Naive thymus-derived CD4-positive, alpha-beta T cell (primary cell): Measurements from ENCODE around the gene RAD51D. TPM values are rescaled to one million over a fixed set of nuclear protein-coding genes. Genes with fewer than 3 reads are reported as not detected.
A peak's percentile ranks its signal among the peaks of the same experiment; 100 is the strongest.

ENCODE experiments used
- ATAC-seq: fragments of 150-1000 bp; cut with Tn5 transposase; 2 replicates; pipeline ENCODE4 v1.10.0; 2021; ENCODE audit warnings: mild to moderate bottlenecking, moderate library complexity
- CTCF ChIA-PET: fragments of 350-600 bp; sonication (Branson Sonifier 250); formaldehyde crosslinking; loops from one replicate; lab custom pipeline; 2021; ENCODE audit warnings: antibody characterized with exemption; lab: Charles Lee
- POLR2A ChIA-PET: fragments of 350-600 bp; sonication (Branson Sonifier 250); formaldehyde crosslinking; loops from one replicate; lab custom pipeline; 2021; ENCODE audit warnings: antibody characterized with exemption, inconsistent platforms; lab: Charles Lee
- DNase-seq, 9 donors: peaks; one replicate each; pipeline versions ENCODE4 v3.0.0 to v3.0.0-alpha.2; 2020 to 2022; ENCODE audit warnings: mixed read lengths in 1 of 9
- H3K27ac ChIP-seq: one replicate; pipeline ENCODE4 v1.7.0; 2013; ENCODE audit warnings: mild to moderate bottlenecking, low read depth, low read length, moderate library complexity
- H3K27me3 ChIP-seq, 2 donors: one replicate each; pipeline ENCODE4 v1.7.0; 2013; ENCODE audit warnings: low read length in 2 of 2, mild to moderate bottlenecking in 2 of 2, moderate library complexity in 2 of 2; ENCODE audit not compliant: control insufficient read depth in 2 of 2, insufficient read depth in 2 of 2
- H3K36me3 ChIP-seq, 3 experiments: 1 replicate in 2 of 3; 2 replicates in 1 of 3; pipeline ENCODE4 v1.7.0; 2013; ENCODE audit warnings: low read length in 3 of 3, mild to moderate bottlenecking in 3 of 3, moderate library complexity in 1 of 3; ENCODE audit not compliant: insufficient read depth in 3 of 3, control insufficient read depth in 2 of 3
- H3K4me1 ChIP-seq, 2 donors: one replicate each; pipeline ENCODE4 v1.7.0; 2013; ENCODE audit warnings: low read length in 2 of 2, mild to moderate bottlenecking in 2 of 2, moderate library complexity in 1 of 2; ENCODE audit not compliant: control insufficient read depth in 2 of 2, insufficient read depth in 2 of 2
- H3K4me3 ChIP-seq: 2 replicates; pipeline ENCODE4 v1.7.0; 2013; ENCODE audit warnings: mild to moderate bottlenecking, low read length
- H3K9me3 ChIP-seq, 3 experiments: 1 replicate in 2 of 3; 2 replicates in 1 of 3; pipeline ENCODE4 v1.7.0; 2013; ENCODE audit warnings: low read length in 3 of 3; ENCODE audit not compliant: control insufficient read depth in 2 of 3
- H3K27ac Mint-ChIP-seq, 9 donors: one replicate each; pipeline ENCODE4 v1.8.0; 2020 to 2022; ENCODE audit warnings: mixed read lengths in 9 of 9, mild to moderate bottlenecking in 8 of 9, moderate library complexity in 5 of 9, inconsistent platforms in 2 of 9
- H3K27me3 Mint-ChIP-seq, 5 donors: one replicate each; pipeline ENCODE4 v1.8.0; 2021 to 2022; ENCODE audit warnings: mixed read lengths in 5 of 5, mild to moderate bottlenecking in 1 of 5
- H3K36me3 Mint-ChIP-seq, 5 donors: one replicate each; pipeline ENCODE4 v1.8.0; 2020 to 2022; ENCODE audit warnings: mixed read lengths in 5 of 5, mild to moderate bottlenecking in 3 of 5, inconsistent platforms in 1 of 5
- H3K4me1 Mint-ChIP-seq, 7 donors: one replicate each; pipeline ENCODE4 v1.8.0; 2020 to 2022; ENCODE audit warnings: mixed read lengths in 7 of 7, mild to moderate bottlenecking in 3 of 7, inconsistent platforms in 1 of 7
- H3K4me3 Mint-ChIP-seq, 10 donors: one replicate each; pipeline ENCODE4 v1.8.0; 2020 to 2022; ENCODE audit warnings: mild to moderate bottlenecking in 10 of 10, mixed read lengths in 10 of 10, moderate library complexity in 6 of 10, inconsistent platforms in 2 of 10
- H3K9me3 Mint-ChIP-seq, 11 donors: one replicate each; pipeline ENCODE4 v1.8.0; 2020 to 2022; ENCODE audit warnings: mixed read lengths in 11 of 11, mild to moderate bottlenecking in 4 of 11, inconsistent platforms in 1 of 11, moderate library complexity in 1 of 11
- intact Hi-C, 2 donors: fragments of 100-400 bp; cut with micrococcal nuclease; formaldehyde crosslinking; loops; one replicate each; pipeline ENCODE4 v1.15.1; 2023
- polyA plus RNA-seq, 2 donors: library from polyadenylated mRNA; unstranded; fragments of 300-500 nt; fragmentation: Illumina TruSeq; gene quantifications; one replicate each; pipeline ENCODE4 v1.2.3, GENCODE V29; 2021
- total RNA-seq, 6 experiments: library from RNA in 5 of 6; stranded (reverse) in 5 of 6; gene quantifications; 1 replicate in 5 of 6; 2 replicates in 1 of 6; pipeline ENCODE4 v1.2.3 and lab custom pipeline; 2021 to 2026

RAD51D gene
- total and polyA plus RNA-seq, 7 experiments from 2014 or later = 7.0 to 34.2 (median 17.6) TPM

- H3K4me1 Mint-ChIP-seq = no peaks in the 10 kb centered on the region
- Histone ChIP-seq H3K27ac (no peak overlapping the region), H3K4me3 (no peak overlapping the region), H3K27me3 (no peaks in the 10 kb centered on the region), H3K36me3 (peaks cover 6 to 44% (median 7%) of the 10 kb centered on the region in 3 experiments), H3K9me3 (no peaks in the 10 kb centered on the region), H3K4me1 (no peaks in the 10 kb centered on the region)
- H3K9me3 Mint-ChIP-seq = no peaks in the 10 kb centered on the region
- DNase-seq (no peak), ATAC-seq (no peak)
- ChIA-PET CTCF (interaction anchor here (0.6 to 1.8 kb wide), 3 partner anchors 9 to 47 kb away, joined by 3 read pairs; no protein-coding TSS in a partner anchor), POLR2A (interaction anchor here (0.7 kb wide), 1 partner anchor 179 kb away, joined by 3 read pairs; no protein-coding TSS in a partner anchor)
- intact Hi-C loops = no loop called here
- no peaks in the 10 kb centered on the region for H3K27me3 Mint-ChIP-seq
- no peak overlapping the region for H3K4me3 Mint-ChIP-seq
- peaks cover 5 to 25% (median 8%) of the 10 kb centered on the region in 5 donors for H3K36me3 Mint-ChIP-seq
- peak overlapping the region in 3 of 9 donors; percentile 17 to 59 (median 38) for H3K27ac Mint-ChIP-seq
These were observed 9.7 kb upstream of the RAD51D start for GRCh38 chr17:35129154-35129972.

DNA sequence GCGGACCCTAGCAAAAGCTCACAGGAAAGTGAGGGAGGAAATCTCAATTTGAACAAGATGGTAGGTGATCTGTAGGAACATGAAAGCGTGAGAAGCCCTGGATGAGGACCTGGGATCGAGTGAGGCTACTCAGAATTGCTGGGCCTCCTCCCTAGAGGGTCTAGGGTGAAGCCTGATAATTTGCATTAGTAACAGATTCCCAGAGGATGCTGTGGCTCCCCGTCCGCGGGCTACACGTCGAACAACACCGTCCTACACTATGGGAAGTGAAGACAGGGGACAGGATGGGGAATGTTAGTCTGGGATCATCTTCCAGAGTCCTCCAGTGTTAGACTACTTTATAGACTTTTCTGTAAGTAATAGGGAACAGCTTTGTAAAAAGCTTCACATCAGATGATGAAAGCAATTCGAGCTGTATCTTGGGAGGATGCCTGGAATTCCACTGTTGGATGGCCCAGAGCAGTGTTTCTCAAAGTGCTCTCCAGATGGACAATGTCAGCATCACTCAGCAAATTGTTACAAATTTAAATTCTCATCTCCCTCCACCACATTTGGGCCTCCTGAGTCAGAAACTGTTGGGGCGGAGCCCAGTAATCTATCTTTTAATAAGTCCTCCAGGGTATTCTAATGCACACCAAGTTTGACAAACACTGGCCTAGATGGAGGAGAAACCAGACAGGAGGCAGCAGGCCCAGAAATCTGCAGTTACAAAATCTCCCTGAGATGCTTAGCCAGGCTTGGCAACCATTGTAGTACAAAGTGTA is 8.3 kb upstream of the RAD51D start:
- intact Hi-C loops = no loop called here
- Histone ChIP-seq H3K27ac (no peak overlapping the region), H3K36me3 (peaks cover 0 to 29% (median 0%) of the 10 kb centered on the region in 3 experiments), H3K4me1 (no peaks in the 10 kb centered on the region), H3K4me3 (no peak overlapping the region), H3K27me3 (no peaks in the 10 kb centered on the region), H3K9me3 (no peaks in the 10 kb centered on the region)
- ChIA-PET CTCF (interaction anchor here (0.9 to 1.8 kb wide), 3 partner anchors 8 to 411 kb away, joined by 3 read pairs; no protein-coding TSS in a partner anchor), POLR2A (interaction anchor here (0.6 to 1.3 kb wide), 2 partner anchors 9 to 10 kb away, joined by 3 to 8 read pairs; no protein-coding TSS in a partner anchor)
- Mint-ChIP-seq H3K36me3 (peaks cover 0 to 14% (median 0%) of the 10 kb centered on the region in 5 donors), H3K4me3 (no peak overlapping the region), H3K27me3 (no peaks in the 10 kb centered on the region), H3K9me3 (no peaks in the 10 kb centered on the region), H3K27ac (no peak overlapping the region), H3K4me1 (no peaks in the 10 kb centered on the region)
- ATAC-seq = no peak
- DNase-seq = no peak

- ATAC-seq (no peak), DNase-seq (no peak)
- H3K4me1 Mint-ChIP-seq = peaks cover 18 to 35% (median 28%) of the 10 kb centered on the region in 7 donors
- peaks cover 0 to 5% (median 0%) of the 10 kb centered on the region in 5 donors for H3K36me3 Mint-ChIP-seq
- peaks cover 0 to 2% (median 0%) of the 10 kb centered on the region in 11 donors for H3K9me3 Mint-ChIP-seq
- no peak within 1 kb of the TSS for H3K27ac ChIP-seq
- intact Hi-C loops = no loop called here
- CTCF ChIA-PET = interaction anchor here (1.0 to 3.6 kb wide), 4 partner anchors 27 to 626 kb away, joined by 3 to 55 read pairs (median 4); no protein-coding TSS in a partner anchor
- no peaks in the 10 kb centered on the region for H3K9me3 ChIP-seq
- POLR2A ChIA-PET = interaction anchor here (1.0 to 3.7 kb wide), 3 partner anchors 20 to 192 kb away, joined by 4 to 21 read pairs (median 6); no protein-coding TSS in a partner anchor
- no peaks in the 10 kb centered on the region for H3K27me3 ChIP-seq
- peak within 1 kb of the TSS in 2 of 9 donors; percentile 22 to 74 for H3K27ac Mint-ChIP-seq
- no peaks in the 10 kb centered on the region for H3K27me3 Mint-ChIP-seq
- peaks cover 14 to 15% of the 10 kb centered on the region in 2 donors for H3K4me1 ChIP-seq
- no peaks in the 10 kb centered on the region for H3K36me3 ChIP-seq
- peak within 1 kb of the TSS in 8 of 10 donors; percentile 6 to 87 (median 35) for H3K4me3 Mint-ChIP-seq
- H3K4me3 ChIP-seq = no peak within 1 kb of the TSS
These were observed 1.7 kb upstream of the RAD51D start, which contains the start of gene FNDC8 for GRCh38 chr17:35121315-35121714. TSS of gene FNDC8 (plus strand) at chr17:35121615. CDS start at chr17:35121694, 79 bp downstream.

- Mint-ChIP-seq H3K4me1 (peaks cover 23 to 45% (median 35%) of the 10 kb centered on the region in 7 donors), H3K4me3 (peak overlapping the region; percentile 85 to 97 (median 90)), H3K27ac (peak overlapping the region; percentile 34 to 95 (median 73)), H3K9me3 (peaks cover 0 to 2% (median 0%) of the 10 kb centered on the region in 11 donors), H3K27me3 (no peaks in the 10 kb centered on the region), H3K36me3 (peaks cover 0 to 14% (median 8%) of the 10 kb centered on the region in 5 donors)
- ATAC-seq (no peak), DNase-seq (peak in 4 of 9 donors; percentile 11 to 31 (median 26))
- ChIA-PET POLR2A (interaction anchor here (1.1 to 2.8 kb wide), 3 partner anchors 9 to 691 kb away, joined by 3 to 11 read pairs (median 8); no protein-coding TSS in a partner anchor), CTCF (interaction anchor here (1.4 to 3.6 kb wide), 4 partner anchors 12 to 576 kb away, joined by 5 to 55 read pairs (median 10); no protein-coding TSS in a partner anchor)
- Histone ChIP-seq H3K27ac (no peak overlapping the region), H3K27me3 (no peaks in the 10 kb centered on the region), H3K36me3 (no peaks in the 10 kb centered on the region), H3K9me3 (no peaks in the 10 kb centered on the region), H3K4me3 (no peak overlapping the region), H3K4me1 (peaks cover 14 to 15% of the 10 kb centered on the region in 2 donors)
- intact Hi-C loops = loop anchor here (2.0 to 5.0 kb wide), 3 partner anchors 481 to 697 kb away; no protein-coding TSS in a partner anchor
These were observed 1.7 kb downstream of the RAD51D start for GRCh38 chr17:35117984-35118383.

DNA sequence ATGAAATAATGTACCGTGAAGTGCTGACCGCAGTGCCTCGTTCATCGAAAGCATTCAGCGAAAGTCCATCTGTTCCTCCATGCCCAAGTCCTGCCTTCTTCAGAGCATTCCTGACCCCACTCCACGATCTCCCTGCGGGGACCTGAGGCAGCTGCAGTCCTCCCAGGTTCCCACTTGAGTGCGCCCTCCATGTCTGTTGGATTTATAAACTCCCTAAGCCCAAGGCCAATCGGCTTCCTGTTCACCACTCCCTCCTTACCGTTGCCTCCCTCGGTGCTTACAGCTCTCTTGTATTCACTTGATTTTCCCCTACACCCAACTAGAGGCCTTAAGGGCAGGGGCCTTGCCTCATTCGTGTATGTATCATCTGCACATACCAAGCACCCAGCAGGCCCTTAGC is 2.8 kb downstream of the RAD51D start:
- H3K27ac ChIP-seq = no peak overlapping the region
- Mint-ChIP-seq H3K4me1 (peaks cover 23 to 49% (median 39%) of the 10 kb centered on the region in 7 donors), H3K9me3 (no peaks in the 10 kb centered on the region), H3K27me3 (no peaks in the 10 kb centered on the region), H3K36me3 (peaks cover 0 to 18% (median 9%) of the 10 kb centered on the region in 5 donors), H3K27ac (peak overlapping the region in 3 of 9 donors; percentile 10 to 32 (median 20)), H3K4me3 (peak overlapping the region in 2 of 10 donors; percentile 2 to 71)
- H3K4me1 ChIP-seq = peaks cover 14 to 15% of the 10 kb centered on the region in 2 donors
- POLR2A ChIA-PET = interaction anchor here (2.6 kb wide), 1 partner anchor 10 kb away, joined by 8 read pairs; no protein-coding TSS in a partner anchor
- CTCF ChIA-PET = interaction anchor here (0.7 kb wide), 1 partner anchor 15 kb away, joined by 3 read pairs; no protein-coding TSS in a partner anchor
- DNase-seq (no peak), ATAC-seq (no peak)
- H3K4me3 ChIP-seq = no peak overlapping the region
- no peaks in the 10 kb centered on the region for H3K9me3 ChIP-seq
- no peaks in the 10 kb centered on the region for H3K36me3 ChIP-seq
- intact Hi-C loops = loop anchor here in 1 of 2 donors (5.0 kb wide), 1 partner anchor 630 kb away; no protein-coding TSS in a partner anchor
- H3K27me3 ChIP-seq = no peaks in the 10 kb centered on the region
